ENCODE results near the gene SLC25A26.

- TF ChIP-seq CTCF (conservative IDR thresholded peaks at IDR 0.05 in 1 of 2, IDR thresholded peaks at IDR 0.05 in 1 of 2; ENCODE audit: low read depth in 1 of 2, low read length in 2 of 2) (no peak), EZH2 (IDR thresholded peaks at IDR 0.05; ENCODE audit: low read length, missing control alignments) (no peak)
Measured at GRCh38 chr3:66215106-66215505, 5.7 kb upstream of the SLC25A26 start.
